GM12875 (cell line): Measurements from ENCODE around the gene DLX3.

ENCODE experiments used
- H3K4me3 ChIP-seq: one replicate; pipeline ENCODE4 v1.5.1; 2011; ENCODE audit warnings: low read depth, low read length, control low read depth
- TF ChIP-seq, protein P1 (sequence below): IDR thresholded peaks from 2 replicates; pipeline ENCODE4 v1.5.1; 2011; ENCODE audit warnings: low read depth, mild to moderate bottlenecking, control low read depth, inconsistent platforms, low read length, moderate library complexity, borderline replicate concordance; ENCODE audit not compliant: insufficient read depth

Gene DLX3

DNA sequence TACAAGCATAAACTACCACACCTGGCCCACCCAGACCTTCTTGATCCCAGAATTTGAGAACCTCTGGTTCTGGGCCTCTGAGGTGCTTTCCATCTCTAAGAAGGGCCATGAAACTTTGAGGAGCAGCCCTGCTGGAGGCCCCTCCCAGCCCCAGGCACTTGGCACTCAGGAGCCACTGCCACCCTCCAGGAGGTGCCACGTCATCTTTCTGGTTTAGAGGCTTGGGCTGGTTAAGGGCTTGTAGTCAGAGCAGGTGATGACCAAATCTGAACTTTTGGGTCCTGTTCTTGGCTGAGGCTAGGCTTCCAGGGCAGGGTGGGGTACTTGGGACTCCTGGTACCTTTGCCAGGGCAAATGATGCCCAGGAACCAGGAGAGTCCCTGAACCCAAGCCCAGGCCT, 39.9 kb downstream of the DLX3 start:
- no peak overlapping the region for H3K4me3 ChIP-seq
- TF ChIP-seq, protein P1, sequence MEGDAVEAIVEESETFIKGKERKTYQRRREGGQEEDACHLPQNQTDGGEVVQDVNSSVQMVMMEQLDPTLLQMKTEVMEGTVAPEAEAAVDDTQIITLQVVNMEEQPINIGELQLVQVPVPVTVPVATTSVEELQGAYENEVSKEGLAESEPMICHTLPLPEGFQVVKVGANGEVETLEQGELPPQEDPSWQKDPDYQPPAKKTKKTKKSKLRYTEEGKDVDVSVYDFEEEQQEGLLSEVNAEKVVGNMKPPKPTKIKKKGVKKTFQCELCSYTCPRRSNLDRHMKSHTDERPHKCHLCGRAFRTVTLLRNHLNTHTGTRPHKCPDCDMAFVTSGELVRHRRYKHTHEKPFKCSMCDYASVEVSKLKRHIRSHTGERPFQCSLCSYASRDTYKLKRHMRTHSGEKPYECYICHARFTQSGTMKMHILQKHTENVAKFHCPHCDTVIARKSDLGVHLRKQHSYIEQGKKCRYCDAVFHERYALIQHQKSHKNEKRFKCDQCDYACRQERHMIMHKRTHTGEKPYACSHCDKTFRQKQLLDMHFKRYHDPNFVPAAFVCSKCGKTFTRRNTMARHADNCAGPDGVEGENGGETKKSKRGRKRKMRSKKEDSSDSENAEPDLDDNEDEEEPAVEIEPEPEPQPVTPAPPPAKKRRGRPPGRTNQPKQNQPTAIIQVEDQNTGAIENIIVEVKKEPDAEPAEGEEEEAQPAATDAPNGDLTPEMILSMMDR = no peak

DNA sequence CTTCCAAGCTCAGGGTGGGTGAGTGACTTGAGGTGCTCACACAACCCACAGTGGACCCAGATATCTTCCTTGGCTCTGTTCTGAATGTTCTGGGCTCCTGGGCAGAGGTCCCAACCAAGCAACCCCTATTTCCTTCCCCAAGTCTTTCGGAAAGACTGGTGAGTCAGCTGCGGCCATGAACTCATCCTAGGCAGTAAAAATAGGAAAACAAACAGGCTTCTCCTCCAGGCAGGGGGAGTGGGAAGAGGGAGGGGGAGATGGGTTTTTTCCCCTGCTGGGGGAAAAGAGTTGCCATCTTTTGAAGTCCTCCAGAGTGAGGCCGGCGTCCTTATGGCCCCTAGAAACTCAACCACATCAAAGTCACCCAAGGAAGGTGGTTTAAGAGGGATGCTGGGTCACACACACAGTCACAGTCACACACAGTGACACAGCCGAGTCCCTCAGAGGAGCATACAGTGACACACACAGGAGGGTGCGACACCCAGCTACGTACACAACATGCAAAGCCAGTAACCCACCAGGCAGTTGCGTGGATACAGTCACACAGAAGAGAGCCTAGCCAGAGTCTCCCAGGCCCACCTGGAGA, 42.0 kb downstream of the DLX3 start:
- H3K4me3 ChIP-seq = no peak overlapping the region
- TF ChIP-seq, protein P1 = no peak

DNA sequence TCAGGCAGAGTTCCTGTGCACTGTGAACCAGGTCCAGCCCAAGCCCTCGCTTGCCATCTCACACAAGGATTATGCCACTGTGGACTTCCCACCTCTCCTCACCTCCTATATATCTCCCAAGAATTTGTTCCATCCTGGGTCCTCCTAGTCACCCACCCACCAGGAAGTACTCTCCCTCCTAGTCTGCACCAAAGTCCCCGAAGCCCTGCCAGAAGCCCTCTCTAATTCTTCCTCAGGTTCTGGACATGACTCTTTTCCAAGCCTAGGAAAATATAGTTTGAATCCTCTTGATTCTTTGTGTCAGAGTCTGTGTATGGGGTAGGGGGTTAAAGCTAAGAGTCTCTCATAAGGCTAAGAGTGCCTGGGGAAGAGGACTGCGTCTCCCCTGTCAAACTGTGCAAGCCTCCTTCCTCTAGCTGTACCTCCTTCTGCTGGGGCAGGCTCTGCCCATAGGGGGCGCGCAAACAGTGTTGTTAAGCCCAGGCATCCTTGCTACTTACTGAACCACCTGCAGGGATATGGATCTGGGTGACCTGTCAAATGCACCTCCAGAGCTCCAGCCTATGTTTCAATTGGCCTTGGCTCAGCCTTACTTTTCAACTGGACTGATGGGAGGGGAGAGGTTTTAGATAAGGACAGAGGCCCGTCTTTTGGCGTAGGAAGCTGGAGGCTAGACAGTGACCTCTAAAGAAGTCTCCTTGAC, 42.7 kb downstream of the DLX3 start:
- H3K4me3 ChIP-seq = no peak overlapping the region
- TF ChIP-seq, protein P1 = peak; percentile 96

DNA sequence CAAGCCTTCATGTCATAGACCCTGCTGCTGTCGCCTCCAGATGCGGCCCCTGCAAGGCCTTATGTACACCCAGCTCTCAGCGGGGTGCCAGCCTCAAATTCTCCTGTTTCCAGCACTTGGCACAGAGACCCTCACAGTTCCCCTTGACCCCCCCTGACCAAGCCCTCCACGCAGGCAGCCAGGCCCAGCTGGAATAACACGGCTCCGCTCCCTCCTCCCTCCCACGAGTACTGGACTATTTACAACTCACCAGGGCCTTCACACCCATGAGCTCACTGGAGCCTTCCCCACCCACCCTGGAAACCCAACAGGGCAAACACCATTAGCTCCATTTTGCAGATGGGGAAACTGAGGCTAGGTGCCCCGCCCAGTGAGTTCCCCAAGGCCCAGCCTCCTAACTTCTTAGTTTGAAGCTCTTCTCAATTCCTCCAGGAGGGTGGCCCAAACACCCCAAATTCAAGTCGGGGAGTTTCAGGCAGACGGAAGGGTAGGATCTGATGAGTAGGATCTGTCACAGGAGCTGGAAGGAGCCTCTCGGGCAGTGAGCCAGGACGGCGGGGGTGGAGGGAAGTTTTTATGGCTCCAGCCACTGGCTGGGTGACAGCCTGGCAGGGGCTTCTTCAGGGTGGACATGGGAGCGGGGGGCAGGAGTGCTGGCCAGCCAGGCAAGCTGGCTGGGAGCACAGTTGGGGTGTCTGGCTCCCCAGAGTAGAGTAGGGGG, 43.5 kb downstream of the DLX3 start:
- H3K4me3 ChIP-seq = no peak overlapping the region

DNA sequence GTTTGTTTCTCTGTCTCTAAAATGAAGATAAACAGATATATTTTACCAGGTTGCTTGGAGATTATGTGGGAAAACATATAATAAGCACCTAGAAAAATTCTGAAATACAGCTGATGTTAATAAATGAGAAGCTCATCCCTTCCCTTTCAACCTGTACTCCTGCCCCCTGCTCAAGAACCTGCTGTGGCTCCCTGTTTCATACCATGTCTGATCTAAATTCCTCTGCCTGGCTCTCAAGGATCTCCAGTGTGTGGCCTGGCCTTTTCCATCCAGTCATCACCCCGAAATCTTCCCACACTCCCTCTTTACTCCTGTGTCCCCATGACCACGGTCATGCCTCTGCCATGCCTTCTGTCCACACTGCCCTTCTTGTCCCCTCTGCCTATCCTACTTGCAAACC, 45.4 kb downstream of the DLX3 start:
- TF ChIP-seq, protein P1 = no peak
- no peak overlapping the region for H3K4me3 ChIP-seq

More for the DNA sequence above, 43.5 kb downstream of the DLX3 start:
- TF ChIP-seq, protein P1 = no peak

DNA sequence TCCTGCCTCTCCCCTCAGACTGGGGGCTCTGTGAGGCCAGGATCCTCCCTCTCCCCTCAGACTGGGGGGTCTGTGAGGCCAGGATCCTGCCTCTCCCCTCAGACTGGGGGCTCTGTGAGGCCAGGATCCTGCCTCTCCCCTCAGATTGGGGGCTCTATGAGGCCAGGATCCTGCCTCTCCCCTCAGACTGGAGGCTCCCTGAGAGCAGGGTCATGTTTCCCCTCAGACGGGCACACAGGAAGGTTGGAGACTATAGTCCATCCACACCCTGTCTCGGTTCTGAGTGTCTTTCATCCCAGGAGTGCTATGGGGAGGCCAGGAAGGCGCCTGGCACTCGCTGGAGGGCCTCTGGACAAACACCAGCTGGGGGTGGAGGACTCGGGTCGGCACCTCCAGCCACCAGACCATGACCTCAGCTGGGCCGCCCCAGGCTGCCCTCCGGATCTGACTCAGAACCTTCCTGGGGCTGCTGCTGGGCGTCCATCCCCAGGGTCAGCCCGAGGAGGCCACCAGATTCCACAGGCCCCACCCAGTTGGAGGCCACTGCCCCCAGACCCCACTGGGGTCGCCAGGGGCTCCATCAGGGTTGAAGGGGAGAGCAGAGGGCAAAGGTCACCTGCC, 48.0 kb downstream of the DLX3 start:
- TF ChIP-seq, protein P1 = no peak
- no peak overlapping the region for H3K4me3 ChIP-seq
